ENCODE data around the gene GPC1. TPM values are rescaled to one million over a fixed set of nuclear protein-coding genes. Genes with fewer than 3 reads are reported as not detected.

The GPC1 gene
- total RNA-seq, 1 donor from 2014 or later: 177 TPM

GRCh38 chr2:240438810-240439697 is 3.6 kb downstream of the GPC1 start:
- intact Hi-C loops (cut with micrococcal nuclease): loop anchor here (5.0 kb wide), 1 partner anchor 207 kb away; no protein-coding TSS in a partner anchor
- peak; percentile 41 for ATAC-seq
- peak; percentile 75 for DNase-seq

GRCh38 chr2:240439698-240440151 is 4.3 kb downstream of the GPC1 start:
- no peak for ATAC-seq
- DNase-seq: peak; percentile 20
- intact Hi-C loops (cut with micrococcal nuclease): loop anchor here (5.0 kb wide), 1 partner anchor 207 kb away; no protein-coding TSS in a partner anchor

GRCh38 chr2:240440251-240440650 is 4.8 kb downstream of the GPC1 start:
- no peak for DNase-seq
- intact Hi-C loops (cut with micrococcal nuclease): no loop called here
- ATAC-seq: no peak

DNA sequence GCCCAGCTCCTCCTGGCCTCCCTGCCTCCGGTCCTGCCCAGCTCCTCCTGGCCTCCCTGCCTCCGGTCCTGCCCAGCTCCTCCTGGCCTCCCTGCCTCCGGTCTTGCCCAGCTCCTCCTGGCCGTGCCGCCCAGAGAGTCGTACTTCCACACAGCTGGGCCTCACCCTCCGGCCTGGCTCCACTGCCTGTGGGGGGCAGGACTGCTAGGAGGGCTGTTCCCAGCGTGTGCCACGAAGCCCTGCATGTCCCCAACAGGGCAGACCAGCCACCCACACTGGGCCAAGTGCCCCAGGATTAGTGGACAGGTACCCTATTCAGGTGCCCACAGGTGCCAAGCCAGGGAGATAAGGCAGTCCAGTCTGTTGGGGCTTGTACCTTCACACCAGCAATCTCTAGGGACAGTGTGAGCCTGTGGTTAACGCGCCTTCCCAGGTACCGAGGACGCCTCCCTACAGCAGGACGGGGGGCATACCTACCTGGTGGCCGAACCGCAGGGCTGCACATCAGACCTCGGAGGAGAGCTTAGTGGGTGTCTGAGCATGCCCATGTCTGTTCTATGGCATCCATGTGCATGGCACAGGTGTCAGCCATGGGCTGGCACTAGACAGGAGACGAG is 5.3 kb downstream of the GPC1 start:
- intact Hi-C loops (cut with micrococcal nuclease): no loop called here
- peak; percentile 15 for DNase-seq
- no peak for ATAC-seq

- intact Hi-C loops (cut with micrococcal nuclease): no loop called here
- DNase-seq (peak; percentile 26), ATAC-seq (no peak)
Observed at GRCh38 chr2:240441326-240441992, 6.0 kb downstream of the GPC1 start.

DNA sequence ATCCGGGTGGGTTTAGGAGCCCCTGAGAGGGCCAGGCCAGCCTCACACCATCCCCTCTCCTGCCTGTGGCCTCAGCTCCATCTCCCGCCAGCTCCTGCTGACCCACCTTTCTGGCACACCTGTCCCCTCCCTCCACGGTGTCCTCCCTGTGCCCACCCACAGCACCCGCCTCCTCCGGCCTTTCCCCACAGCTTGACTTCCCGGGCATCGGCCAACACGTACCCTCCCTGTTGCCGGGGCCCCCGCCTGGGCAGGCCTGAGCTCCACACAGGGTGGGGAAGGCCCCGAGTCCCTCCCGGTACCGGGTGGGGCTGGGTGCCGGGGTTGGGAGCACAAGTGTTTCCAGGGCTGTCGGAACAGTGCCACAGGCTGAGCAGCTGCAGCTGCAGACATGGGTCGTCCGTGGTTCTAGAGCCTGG is 6.5 kb downstream of the GPC1 start:
- intact Hi-C loops (cut with micrococcal nuclease): no loop called here
- ATAC-seq: no peak

DNA sequence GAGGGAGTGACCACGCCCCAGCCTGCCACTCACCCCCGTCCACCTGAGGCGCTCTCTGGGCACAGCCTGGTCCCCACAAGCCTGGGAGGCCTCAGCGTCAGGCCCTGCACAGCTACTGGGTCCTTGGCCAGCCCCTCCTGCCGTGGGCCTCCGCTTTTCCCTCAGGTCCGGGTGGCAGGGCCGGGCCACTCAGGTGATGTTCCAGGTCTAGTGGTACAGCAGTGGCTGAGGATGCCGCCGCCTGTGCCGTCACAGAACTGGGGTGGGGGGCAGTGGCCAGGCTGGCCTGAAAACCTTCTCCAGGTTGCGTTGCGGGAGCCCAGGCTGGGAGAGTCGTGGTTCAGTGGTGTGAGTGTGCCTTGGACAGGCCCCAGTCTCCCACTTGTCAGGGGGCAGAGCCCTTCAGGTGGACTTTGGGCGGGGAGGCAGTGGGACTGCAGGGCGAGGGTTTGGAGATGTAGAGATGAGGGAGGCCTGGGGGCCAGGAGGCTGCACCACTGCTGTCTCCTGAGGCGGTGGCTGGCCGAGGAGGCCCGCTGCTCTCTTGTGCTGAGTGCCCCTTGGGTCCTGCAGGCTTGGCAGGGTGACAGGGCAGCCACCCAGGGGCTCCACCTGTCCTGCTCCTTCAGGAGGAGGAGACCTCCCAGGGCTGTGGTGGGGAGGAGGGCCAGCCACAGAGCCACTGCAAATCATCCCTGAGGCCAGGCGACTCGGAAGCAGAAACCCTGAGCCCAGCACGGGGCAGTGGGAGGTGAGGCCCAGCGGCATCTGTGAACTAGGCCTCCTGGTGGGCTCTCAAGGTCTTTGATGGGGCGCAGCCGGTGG is 7.6 kb downstream of the GPC1 start:
- intact Hi-C loops (cut with micrococcal nuclease): no loop called here
- ATAC-seq (no peak), DNase-seq (no peak)

More for the DNA sequence above, 6.5 kb downstream of the GPC1 start:
- DNase-seq: peak; percentile 31

- intact Hi-C loops (cut with micrococcal nuclease): no loop called here
- peak; percentile 50 for ATAC-seq
- DNase-seq: no peak
Observed at GRCh38 chr2:240443891-240444301, 8.4 kb downstream of the GPC1 start.

- ATAC-seq (no peak), DNase-seq (no peak)
- intact Hi-C loops (cut with micrococcal nuclease): no loop called here
Observed at GRCh38 chr2:240444464-240444863, 9.0 kb downstream of the GPC1 start.

- no peak for ATAC-seq
- intact Hi-C loops (cut with micrococcal nuclease): no loop called here
- no peak for DNase-seq
Observed at GRCh38 chr2:240445961-240446663, 10.6 kb downstream of the GPC1 start.

DNA sequence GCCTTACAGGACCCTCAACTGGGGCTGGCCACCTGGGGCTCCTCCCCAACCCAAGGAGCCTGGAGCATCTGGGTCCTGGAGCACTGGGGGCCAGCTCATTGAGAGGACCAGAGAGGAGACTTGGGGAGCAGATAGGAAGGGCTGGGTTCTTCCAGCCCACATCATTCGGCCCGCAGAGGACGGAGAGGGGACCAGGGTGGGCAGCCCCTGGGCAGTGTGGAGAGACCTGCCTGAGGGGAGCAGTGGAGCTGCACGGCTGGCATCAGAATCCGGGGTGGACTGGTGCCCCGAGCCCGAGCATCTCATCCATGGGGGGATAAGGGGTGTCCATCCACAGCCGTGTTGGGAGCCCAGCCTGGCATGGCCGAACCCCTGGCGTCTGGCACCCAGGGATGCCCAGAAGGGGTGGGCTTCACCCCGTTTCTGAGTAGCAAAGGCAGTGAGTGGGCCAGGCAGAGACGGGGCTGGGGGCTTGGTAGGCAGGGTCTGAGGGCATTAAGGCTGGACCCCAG is 11.3 kb downstream of the GPC1 start:
- ATAC-seq (no peak), DNase-seq (no peak)

GRCh38 chr2:240447331-240447730 is 11.9 kb downstream of the GPC1 start:
- intact Hi-C loops (cut with micrococcal nuclease): no loop called here
- ATAC-seq: no peak
- DNase-seq: no peak

More for the DNA sequence above, 11.3 kb downstream of the GPC1 start:
- intact Hi-C loops (cut with micrococcal nuclease): no loop called here

- intact Hi-C loops (cut with micrococcal nuclease): no loop called here
- DNase-seq (no peak), ATAC-seq (no peak)
Observed at GRCh38 chr2:240447934-240448333, 12.5 kb downstream of the GPC1 start.

GRCh38 chr2:240448387-240449274 is 13.2 kb downstream of the GPC1 start:
- intact Hi-C loops (cut with micrococcal nuclease): no loop called here
- DNase-seq: no peak
- ATAC-seq: no peak

DNA sequence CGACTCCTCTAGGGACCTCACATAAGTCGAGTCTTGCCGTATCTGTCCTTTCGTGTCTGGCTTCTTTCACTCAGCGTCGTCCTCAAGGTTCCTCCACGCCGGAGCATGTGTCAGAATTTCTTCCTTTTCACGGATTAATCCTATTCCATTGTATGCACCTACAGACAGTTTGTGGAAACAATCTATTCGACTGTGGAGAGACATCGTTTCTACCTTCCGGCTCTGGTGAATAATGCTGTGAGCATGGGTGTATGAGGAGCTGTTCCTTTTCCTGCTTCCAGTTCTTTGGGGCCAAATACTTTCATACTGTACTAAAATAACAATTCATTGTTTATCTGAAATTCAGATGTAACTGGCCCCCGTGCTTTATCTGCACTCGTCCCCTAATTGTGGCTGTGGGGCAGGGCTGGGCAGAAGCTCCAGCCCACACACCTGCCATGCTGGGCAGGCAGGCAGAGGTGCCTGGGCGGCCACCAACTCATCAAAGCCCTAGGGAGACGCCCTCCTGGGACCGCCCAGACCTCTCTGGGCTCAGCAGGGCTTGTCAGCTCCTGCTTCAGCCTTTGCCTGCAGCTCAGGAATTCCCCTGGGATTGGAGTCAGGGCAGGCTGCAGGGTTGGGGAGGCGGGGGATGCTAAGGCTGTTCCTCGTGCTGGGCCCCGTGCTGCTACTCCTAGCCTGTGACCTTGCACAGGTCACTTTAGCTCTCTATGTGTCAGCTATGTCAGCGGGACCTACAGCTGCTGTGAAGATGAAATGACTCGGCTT is 14.5 kb downstream of the GPC1 start:
- DNase-seq: peak; percentile 31
- intact Hi-C loops (cut with micrococcal nuclease): no loop called here
- no peak for ATAC-seq

- no peak for ATAC-seq
- peak; percentile 20 for DNase-seq
- intact Hi-C loops (cut with micrococcal nuclease): no loop called here
Observed at GRCh38 chr2:240450532-240451107, 15.2 kb downstream of the GPC1 start.

All from left ventricle myocardium superior (tissue), 1 donor.